Glutamatergic neuron (in vitro differentiated cells): ENCODE results near the gene RPP25L. TPM values are rescaled to one million over a fixed set of nuclear protein-coding genes. Genes with fewer than 3 reads are reported as not detected.

Source experiments
- DNase-seq: peaks from one replicate; pipeline ENCODE4 v3.0.0; 2022
- H3K27ac Mint-ChIP-seq: one replicate; pipeline ENCODE4 v1.8.0; 2020; ENCODE audit warnings: mild to moderate bottlenecking, mixed read lengths, inconsistent platforms; ENCODE audit not compliant: unreplicated experiment
- H3K27me3 Mint-ChIP-seq: one replicate; pipeline ENCODE4 v1.8.0; 2020; ENCODE audit warnings: mild to moderate bottlenecking, moderate library complexity, mixed read lengths, inconsistent platforms; ENCODE audit not compliant: unreplicated experiment
- H3K36me3 Mint-ChIP-seq: one replicate; pipeline ENCODE4 v1.8.0; 2020; ENCODE audit warnings: mild to moderate bottlenecking, mixed read lengths, inconsistent platforms; ENCODE audit not compliant: unreplicated experiment
- H3K4me1 Mint-ChIP-seq: one replicate; pipeline ENCODE4 v1.8.0; 2020; ENCODE audit warnings: mild to moderate bottlenecking, low read depth, mixed read lengths, inconsistent platforms; ENCODE audit not compliant: unreplicated experiment
- H3K4me3 Mint-ChIP-seq: one replicate; pipeline ENCODE4 v1.8.0; 2020; ENCODE audit warnings: mild to moderate bottlenecking, mixed read lengths, inconsistent platforms; ENCODE audit not compliant: unreplicated experiment
- H3K9me3 Mint-ChIP-seq: one replicate; pipeline ENCODE4 v1.8.0; 2020; ENCODE audit warnings: mild to moderate bottlenecking, moderate library complexity, mixed read lengths, inconsistent platforms; ENCODE audit not compliant: unreplicated experiment
- CTCF ChIP-seq: fragments of 200-600 bp; sonication (generic); IDR thresholded peaks from one replicate; pipeline ENCODE4 v1.5.0; 2021; ENCODE audit not compliant: partially characterized antibody, unreplicated experiment
- total RNA-seq: library from RNA; stranded (reverse); fragmentation: NEBNext Ultra II Directional; extraction: Animal tissue kit (Norgen Biotek cat#: 25700); gene quantifications from one replicate; pipeline ENCODE4 v1.2.1, GENCODE V29; 2021; ENCODE audit not compliant: unreplicated experiment

Gene RPP25L
- total RNA-seq, 1 donor from 2014 or later = 12.6 TPM

GRCh38 chr9:34603610-34604231 lies 8.2 kb downstream of the RPP25L start:
- H3K27me3 Mint-ChIP-seq = peaks cover 13% of the 10 kb centered on the region
- no peak overlapping the region for H3K4me3 Mint-ChIP-seq
- H3K9me3 Mint-ChIP-seq = no peaks in the 10 kb centered on the region
- peak; percentile 95 for TF ChIP-seq CTCF
- DNase-seq = peak; percentile 96
- no peaks in the 10 kb centered on the region for H3K36me3 Mint-ChIP-seq
- H3K4me1 Mint-ChIP-seq = peaks cover 18% of the 10 kb centered on the region
- H3K27ac Mint-ChIP-seq = peak overlapping the region; percentile 4

- H3K4me1 Mint-ChIP-seq = peaks cover 18% of the 10 kb centered on the region
- DNase-seq = no peak
- peaks cover 15% of the 10 kb centered on the region for H3K27me3 Mint-ChIP-seq
- peak overlapping the region; percentile 21 for H3K27ac Mint-ChIP-seq
- H3K9me3 Mint-ChIP-seq = peaks cover 2% of the 10 kb centered on the region
- H3K4me3 Mint-ChIP-seq = no peak overlapping the region
- no peak for TF ChIP-seq CTCF
- no peaks in the 10 kb centered on the region for H3K36me3 Mint-ChIP-seq
These were observed 9.8 kb downstream of the RPP25L start for GRCh38 chr9:34601937-34602573.

- H3K27me3 Mint-ChIP-seq = peaks cover 17% of the 10 kb centered on the region
- peaks cover 18% of the 10 kb centered on the region for H3K4me1 Mint-ChIP-seq
- no peaks in the 10 kb centered on the region for H3K36me3 Mint-ChIP-seq
- no peak overlapping the region for H3K4me3 Mint-ChIP-seq
- DNase-seq = no peak
- no peak for TF ChIP-seq CTCF
- H3K27ac Mint-ChIP-seq = no peak overlapping the region
- peaks cover 2% of the 10 kb centered on the region for H3K9me3 Mint-ChIP-seq
These were observed 11.0 kb downstream of the RPP25L start for GRCh38 chr9:34600908-34601307.

GRCh38 chr9:34599546-34599945 lies 12.4 kb downstream of the RPP25L start:
- DNase-seq = no peak
- Mint-ChIP-seq H3K9me3 (peaks cover 2% of the 10 kb centered on the region), H3K27ac (no peak overlapping the region), H3K4me1 (peaks cover 18% of the 10 kb centered on the region), H3K36me3 (no peaks in the 10 kb centered on the region), H3K4me3 (no peak overlapping the region), H3K27me3 (peaks cover 13% of the 10 kb centered on the region)
- no peak for TF ChIP-seq CTCF

- no peak for DNase-seq
- no peak overlapping the region for H3K4me3 Mint-ChIP-seq
- H3K36me3 Mint-ChIP-seq = no peaks in the 10 kb centered on the region
- no peak overlapping the region for H3K27ac Mint-ChIP-seq
- no peak for TF ChIP-seq CTCF
- peaks cover 7% of the 10 kb centered on the region for H3K9me3 Mint-ChIP-seq
- peaks cover 17% of the 10 kb centered on the region for H3K4me1 Mint-ChIP-seq
- peaks cover 22% of the 10 kb centered on the region for H3K27me3 Mint-ChIP-seq
These were observed 17.7 kb downstream of the RPP25L start for GRCh38 chr9:34594177-34594576.
